Measurements from ENCODE around the gene LTBP4. TPM values are rescaled to one million over a fixed set of nuclear protein-coding genes. Genes with fewer than 3 reads are reported as not detected.

LTBP4 gene
- total RNA-seq, 6 experiments from 2014 or later = 19.3 to 40.8 (median 34.4) TPM

DNA sequence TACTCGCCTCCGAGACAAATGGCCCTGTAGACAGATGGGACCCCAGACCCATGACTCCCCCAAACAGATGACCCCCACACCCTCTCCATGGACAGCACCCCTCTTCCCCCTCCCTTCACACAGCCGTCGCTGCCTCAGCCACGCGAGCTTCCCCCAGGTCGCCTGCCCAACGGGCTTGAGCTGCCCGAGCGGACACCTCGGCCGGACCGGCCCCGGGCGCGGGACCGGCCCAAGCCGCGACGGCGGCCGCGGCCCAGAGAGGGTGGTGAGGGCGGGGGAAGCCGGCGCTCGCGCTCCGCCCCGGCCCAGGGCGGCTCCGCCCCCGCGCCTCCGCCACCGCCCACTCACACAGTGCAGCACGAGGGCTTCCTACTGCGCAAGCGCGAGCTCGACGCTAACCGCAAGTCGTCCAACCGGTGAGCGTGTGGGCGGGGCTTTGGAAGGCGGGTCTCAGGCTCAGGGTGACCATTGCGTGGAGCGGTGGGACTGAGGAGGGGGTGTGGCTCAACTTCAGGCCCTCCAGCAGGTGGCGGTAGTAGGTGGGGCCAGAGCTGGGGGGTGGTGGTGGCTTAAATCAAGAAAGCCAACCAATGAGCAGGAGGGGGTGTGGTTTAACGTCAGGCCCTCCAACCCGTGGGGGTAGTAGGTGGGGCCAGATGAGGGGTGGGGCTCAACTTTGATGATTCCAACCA lies 30.7 kb upstream of the LTBP4 start:
- DNase-seq (peak; percentile 99 to 100 (median 100)), ATAC-seq (peak; percentile 97 to 98 (median 98))
- Histone ChIP-seq H3K9me3 (no peaks in the 10 kb centered on the region), H3K36me3 (no peaks in the 10 kb centered on the region), H3K27ac (no peak overlapping the region), H3K4me3 (peak overlapping the region; percentile 16 to 32 (median 21)), H3K4me1 (peaks cover 0 to 11% (median 0%) of the 10 kb centered on the region in 4 donors), H3K27me3 (peaks cover 0 to 10% of the 10 kb centered on the region in 2 donors)
- under 1% methylated on average over 27 of the region's 53 CpGs for WGBS (ENCODE audit: insufficient coverage, low coverage, low lambda C conversion rate, missing lambda C conversion rate)
- TF ChIP-seq POLR2A (IDR thresholded peaks at IDR 0.05) = peak; percentile 54
- TF ChIP-seq, protein P1, sequence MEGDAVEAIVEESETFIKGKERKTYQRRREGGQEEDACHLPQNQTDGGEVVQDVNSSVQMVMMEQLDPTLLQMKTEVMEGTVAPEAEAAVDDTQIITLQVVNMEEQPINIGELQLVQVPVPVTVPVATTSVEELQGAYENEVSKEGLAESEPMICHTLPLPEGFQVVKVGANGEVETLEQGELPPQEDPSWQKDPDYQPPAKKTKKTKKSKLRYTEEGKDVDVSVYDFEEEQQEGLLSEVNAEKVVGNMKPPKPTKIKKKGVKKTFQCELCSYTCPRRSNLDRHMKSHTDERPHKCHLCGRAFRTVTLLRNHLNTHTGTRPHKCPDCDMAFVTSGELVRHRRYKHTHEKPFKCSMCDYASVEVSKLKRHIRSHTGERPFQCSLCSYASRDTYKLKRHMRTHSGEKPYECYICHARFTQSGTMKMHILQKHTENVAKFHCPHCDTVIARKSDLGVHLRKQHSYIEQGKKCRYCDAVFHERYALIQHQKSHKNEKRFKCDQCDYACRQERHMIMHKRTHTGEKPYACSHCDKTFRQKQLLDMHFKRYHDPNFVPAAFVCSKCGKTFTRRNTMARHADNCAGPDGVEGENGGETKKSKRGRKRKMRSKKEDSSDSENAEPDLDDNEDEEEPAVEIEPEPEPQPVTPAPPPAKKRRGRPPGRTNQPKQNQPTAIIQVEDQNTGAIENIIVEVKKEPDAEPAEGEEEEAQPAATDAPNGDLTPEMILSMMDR (IDR thresholded peaks at IDR 0.05) = peak in 2 of 4 donors; percentile 30 to 40
- intact Hi-C loops (cut with DNase I) = no loop called here

DNA sequence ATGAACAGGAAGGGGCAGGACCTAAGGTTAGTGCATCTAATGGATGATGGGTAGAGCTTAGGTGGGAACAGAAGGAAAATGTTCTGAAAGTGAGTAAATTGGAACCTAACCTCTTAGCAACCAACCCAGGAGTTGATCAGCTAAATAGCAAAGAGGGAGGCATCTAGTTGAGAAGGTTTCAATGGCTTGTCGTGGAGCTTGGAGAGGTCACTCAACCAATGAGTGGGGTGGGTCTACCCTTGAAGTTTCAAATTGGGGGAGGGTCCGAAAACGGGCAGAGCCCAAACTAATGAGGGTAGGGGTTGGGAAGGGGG lies 30.2 kb upstream of the LTBP4 start:
- H3K27me3 ChIP-seq = peaks cover 0 to 10% of the 10 kb centered on the region in 2 donors
- peaks cover 0 to 11% (median 0%) of the 10 kb centered on the region in 4 donors for H3K4me1 ChIP-seq
- ATAC-seq (no peak), DNase-seq (no peak)
- no peaks in the 10 kb centered on the region for H3K9me3 ChIP-seq
- no peak overlapping the region for H3K27ac ChIP-seq
- TF ChIP-seq POLR2A (IDR thresholded peaks at IDR 0.05) = no peak
- TF ChIP-seq, protein P1 (IDR thresholded peaks at IDR 0.05) = no peak
- WGBS (ENCODE audit: insufficient coverage, low coverage, low lambda C conversion rate, missing lambda C conversion rate) = 48% methylated on average over 2 of the region's 3 CpGs
- no peaks in the 10 kb centered on the region for H3K36me3 ChIP-seq
- intact Hi-C loops (cut with DNase I) = no loop called here
- H3K4me3 ChIP-seq = peak overlapping the region in 1 of 3 donors; percentile 8

DNA sequence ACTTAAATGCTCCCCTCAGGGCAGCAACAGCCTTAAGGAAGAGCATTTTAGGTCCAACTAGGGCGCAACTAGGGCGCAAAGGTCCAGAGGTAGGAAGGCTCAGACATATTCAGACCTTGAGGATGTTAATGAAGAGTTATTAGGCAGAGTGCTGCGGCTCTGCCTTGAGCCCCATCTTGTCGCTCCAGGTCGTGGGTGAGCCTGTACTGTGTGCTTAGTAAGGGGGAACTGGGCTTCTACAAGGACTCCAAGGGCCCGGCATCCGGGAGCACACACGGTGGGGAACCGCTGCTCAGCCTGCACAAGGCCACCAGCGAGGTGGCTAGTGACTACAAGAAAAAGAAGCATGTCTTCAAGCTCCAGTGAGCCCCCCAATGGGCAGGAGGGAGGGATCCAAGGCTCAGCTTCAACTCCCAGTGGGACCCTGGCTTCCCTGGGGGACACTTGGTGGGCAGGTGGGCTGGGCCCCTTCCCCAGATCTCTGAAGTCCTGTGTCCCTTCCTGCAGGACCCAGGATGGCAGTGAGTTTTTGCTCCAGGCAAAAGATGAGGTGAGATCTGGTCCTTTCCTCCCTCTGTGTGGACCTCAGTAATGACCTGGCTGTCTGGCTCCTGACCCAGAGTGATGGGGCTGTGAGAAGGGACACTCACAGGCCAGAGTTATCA lies 29.2 kb upstream of the LTBP4 start:
- H3K4me1 ChIP-seq = peaks cover 0 to 11% (median 0%) of the 10 kb centered on the region in 4 donors
- no peaks in the 10 kb centered on the region for H3K36me3 ChIP-seq
- no peak for TF ChIP-seq POLR2A (IDR thresholded peaks at IDR 0.05)
- TF ChIP-seq, protein P1 (IDR thresholded peaks at IDR 0.05) = no peak
- DNase-seq (no peak), ATAC-seq (no peak)
- H3K27ac ChIP-seq = no peak overlapping the region
- H3K4me3 ChIP-seq = no peak overlapping the region
- H3K9me3 ChIP-seq = no peaks in the 10 kb centered on the region
- H3K27me3 ChIP-seq = peaks cover 0 to 10% of the 10 kb centered on the region in 2 donors
- intact Hi-C loops (cut with DNase I) = no loop called here
- WGBS (ENCODE audit: insufficient coverage, low coverage, low lambda C conversion rate, missing lambda C conversion rate) = 67% methylated on average over 3 of the region's 10 CpGs

DNA sequence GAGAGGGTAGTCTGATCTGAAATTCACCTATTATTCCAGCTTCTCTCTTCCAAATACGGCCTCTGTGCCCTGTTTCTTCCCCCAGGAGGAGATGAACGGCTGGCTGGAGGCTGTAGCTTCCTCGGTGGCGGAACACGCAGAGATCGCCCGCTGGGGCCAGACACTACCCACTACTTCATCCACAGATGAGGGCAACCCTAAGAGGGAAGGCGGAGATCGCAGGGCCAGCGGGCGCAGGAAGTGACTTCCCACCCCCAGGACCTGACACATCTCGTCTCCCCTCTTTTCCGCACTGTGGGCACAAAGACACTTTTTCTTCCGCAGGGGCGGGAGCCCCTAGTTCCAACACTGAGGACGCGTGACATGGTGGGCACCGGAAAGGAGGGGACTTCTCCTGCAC lies 25.8 kb upstream of the LTBP4 start:
- Histone ChIP-seq H3K36me3 (peaks cover 0 to 1% (median 0%) of the 10 kb centered on the region in 4 donors), H3K27ac (no peak overlapping the region), H3K27me3 (no peaks in the 10 kb centered on the region), H3K4me1 (peaks cover 0 to 5% (median 0%) of the 10 kb centered on the region in 4 donors), H3K9me3 (no peaks in the 10 kb centered on the region), H3K4me3 (no peak overlapping the region)
- 67% methylated on average over 15 of the region's 18 CpGs for WGBS (ENCODE audit: insufficient coverage, low coverage, low lambda C conversion rate, missing lambda C conversion rate)
- ATAC-seq = no peak
- intact Hi-C loops (cut with DNase I) = no loop called here
- no peak for DNase-seq
- no peak for TF ChIP-seq POLR2A (IDR thresholded peaks at IDR 0.05)
- TF ChIP-seq, protein P1 (IDR thresholded peaks at IDR 0.05) = no peak
